Activated CD8-positive, alpha-beta T cell treated with anti-CD3 and anti-CD28 coated beads, Interleukin-2, amount 10 ng/mL, durations not matched to agents 7 days and 5 days (primary cell): ENCODE results near the gene KIAA0513. TPM values are rescaled to one million over a fixed set of nuclear protein-coding genes. Genes with fewer than 3 reads are reported as not detected.

Source experiments
- ATAC-seq: fragments of 150-1000 bp; cut with Tn5 transposase; one replicate; pipeline ENCODE4 v1.10.0; 2021; ENCODE audit warnings: moderate library complexity
- CTCF ChIA-PET: fragments of 350-600 bp; sonication (Branson Sonifier 250); formaldehyde crosslinking; loops from one replicate; lab custom pipeline; 2021; ENCODE audit warnings: antibody characterized with exemption; lab: Charles Lee
- POLR2A ChIA-PET: fragments of 350-600 bp; sonication (Branson Sonifier 250); formaldehyde crosslinking; loops from one replicate; lab custom pipeline; 2021; ENCODE audit warnings: antibody characterized with exemption; lab: Charles Lee
- DNase-seq: peaks from one replicate; pipeline ENCODE4 v3.0.0-alpha.2; 2020
- H3K27ac Mint-ChIP-seq: one replicate; pipeline ENCODE4 v1.8.0; 2021; ENCODE audit warnings: mild to moderate bottlenecking, mixed read lengths
- H3K27me3 Mint-ChIP-seq: one replicate; pipeline ENCODE4 v1.8.0; 2021; ENCODE audit warnings: low read depth, mixed read lengths
- H3K36me3 Mint-ChIP-seq: one replicate; pipeline ENCODE4 v1.8.0; 2021; ENCODE audit warnings: low read depth, mixed read lengths
- H3K4me1 Mint-ChIP-seq: one replicate; pipeline ENCODE4 v1.8.0; 2021; ENCODE audit warnings: low read depth, mixed read lengths
- H3K4me3 Mint-ChIP-seq: one replicate; pipeline ENCODE4 v1.8.0; 2021; ENCODE audit warnings: mild to moderate bottlenecking, mixed read lengths
- H3K9me3 Mint-ChIP-seq: one replicate; pipeline ENCODE4 v1.8.0; 2022; ENCODE audit warnings: mixed read lengths; ENCODE audit not compliant: insufficient read depth
- total RNA-seq, 2 experiments: library from RNA; stranded (reverse); gene quantifications; one replicate each; pipeline ENCODE4 v1.2.3, GENCODE V29; 2021

KIAA0513 gene
- total RNA-seq, 2 experiments from 2014 or later = 8.1 to 9.1 TPM

DNA sequence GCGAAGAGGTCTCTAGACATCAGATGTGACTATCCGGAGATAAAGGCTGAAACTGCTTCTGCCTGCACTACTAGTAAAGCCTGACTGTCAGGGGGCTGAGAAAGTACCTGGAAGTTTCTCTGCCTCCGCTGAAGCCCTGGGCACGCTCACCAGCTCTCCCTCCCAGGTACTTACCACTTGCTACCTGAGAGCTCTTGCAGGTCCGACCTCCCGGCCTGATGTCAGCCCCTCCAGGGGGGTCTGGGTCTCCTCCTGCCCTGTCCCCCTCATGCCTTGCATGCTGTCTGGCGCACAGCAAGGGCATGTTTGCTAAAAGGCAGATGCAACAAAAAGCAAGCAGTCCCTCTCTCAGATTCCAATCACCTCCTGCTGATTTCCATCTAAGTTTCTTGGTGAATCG is 33.7 kb upstream of the KIAA0513 start:
- ChIA-PET POLR2A (interaction anchor here (0.6 kb wide), 1 partner anchor 9 kb away, joined by 3 read pairs; no protein-coding TSS in a partner anchor), CTCF (no interaction called here)
- Mint-ChIP-seq H3K27me3 (no peaks in the 10 kb centered on the region), H3K4me1 (peaks cover 5% of the 10 kb centered on the region), H3K27ac (no peak overlapping the region), H3K36me3 (peaks cover 30% of the 10 kb centered on the region), H3K9me3 (no peaks in the 10 kb centered on the region), H3K4me3 (no peak overlapping the region)
- ATAC-seq (no peak), DNase-seq (no peak)

DNA sequence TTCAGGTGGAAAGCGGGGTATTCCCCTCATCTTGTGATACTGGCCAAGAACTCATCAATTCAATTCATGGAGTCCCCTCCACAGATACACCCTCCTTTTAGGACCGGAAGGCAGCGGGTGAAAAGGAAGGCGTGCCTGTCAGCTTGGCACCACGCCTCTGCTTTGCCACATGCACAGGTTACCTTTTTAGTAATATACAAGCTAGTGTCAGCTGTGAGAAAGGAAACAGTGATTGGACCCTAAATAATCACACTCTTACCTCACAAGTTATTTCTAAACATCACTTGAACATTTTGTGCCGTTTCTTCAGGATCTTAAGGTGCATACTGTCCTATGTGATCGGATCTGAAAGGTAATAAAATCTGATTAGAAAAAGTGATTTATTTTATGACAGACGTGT is 31.9 kb upstream of the KIAA0513 start:
- DNase-seq = no peak
- Mint-ChIP-seq H3K27ac (no peak overlapping the region), H3K9me3 (no peaks in the 10 kb centered on the region), H3K27me3 (no peaks in the 10 kb centered on the region), H3K36me3 (peaks cover 23% of the 10 kb centered on the region), H3K4me1 (peaks cover 5% of the 10 kb centered on the region), H3K4me3 (no peak overlapping the region)
- CTCF ChIA-PET = interaction anchor here (1.7 kb wide), 1 partner anchor 91 kb away, joined by 5 read pairs; no protein-coding TSS in a partner anchor
- POLR2A ChIA-PET = no interaction called here
- no peak for ATAC-seq

DNA sequence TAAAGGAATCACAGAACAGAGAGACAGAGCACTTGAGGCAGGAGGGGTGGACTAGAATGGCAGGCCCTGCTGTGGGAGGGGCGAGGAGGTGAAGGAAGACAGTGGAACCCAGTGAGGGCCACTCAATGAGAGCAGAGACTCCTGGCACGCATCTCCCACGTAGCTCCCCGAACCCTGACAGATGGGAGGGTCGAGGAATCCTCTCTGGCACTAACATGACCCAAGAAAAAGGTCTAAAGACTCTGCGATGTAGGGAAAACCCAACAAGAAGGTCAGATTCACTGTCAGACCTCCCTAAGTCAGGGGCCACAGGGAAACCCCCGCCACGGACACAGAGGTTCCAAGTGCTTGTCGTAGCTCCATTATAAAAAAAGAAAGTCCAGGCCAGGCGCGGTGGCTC is 31.2 kb upstream of the KIAA0513 start:
- Mint-ChIP-seq H3K36me3 (peaks cover 22% of the 10 kb centered on the region), H3K4me3 (no peak overlapping the region), H3K9me3 (no peaks in the 10 kb centered on the region), H3K4me1 (peaks cover 6% of the 10 kb centered on the region), H3K27me3 (no peaks in the 10 kb centered on the region), H3K27ac (no peak overlapping the region)
- DNase-seq (no peak), ATAC-seq (no peak)
- ChIA-PET CTCF (interaction anchor here (1.1 to 1.7 kb wide), 2 partner anchors 15 to 90 kb away, joined by 4 to 5 read pairs; partner anchors contain the start of gene ZDHHC7), POLR2A (no interaction called here)

DNA sequence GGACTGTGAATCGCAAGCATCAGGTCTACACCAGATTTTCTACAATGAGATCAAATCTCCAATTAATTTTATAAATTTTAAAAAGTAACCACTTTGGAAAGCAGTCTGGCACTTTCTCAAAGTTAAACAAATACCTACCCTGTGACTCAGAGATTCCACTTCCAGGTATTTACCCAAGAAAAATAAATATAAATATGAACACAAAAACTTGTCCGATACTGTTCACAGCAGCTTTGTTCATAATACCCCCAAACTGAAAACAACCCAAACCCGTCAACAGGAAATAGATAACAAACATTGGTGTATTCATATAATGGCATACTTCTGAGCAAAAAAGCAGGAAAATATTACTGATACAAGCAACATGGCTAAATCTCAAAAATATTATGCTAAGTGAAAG is 28.4 kb upstream of the KIAA0513 start:
- no peak overlapping the region for H3K4me3 Mint-ChIP-seq
- H3K27me3 Mint-ChIP-seq = no peaks in the 10 kb centered on the region
- ATAC-seq (no peak), DNase-seq (no peak)
- H3K27ac Mint-ChIP-seq = no peak overlapping the region
- H3K4me1 Mint-ChIP-seq = peaks cover 26% of the 10 kb centered on the region
- ChIA-PET CTCF (interaction anchor here (0.9 to 2.9 kb wide), 4 partner anchors 16 to 115 kb away, joined by 3 to 9 read pairs (median 4); no protein-coding TSS in a partner anchor), POLR2A (no interaction called here)
- H3K36me3 Mint-ChIP-seq = peaks cover 22% of the 10 kb centered on the region
- H3K9me3 Mint-ChIP-seq = no peaks in the 10 kb centered on the region

DNA sequence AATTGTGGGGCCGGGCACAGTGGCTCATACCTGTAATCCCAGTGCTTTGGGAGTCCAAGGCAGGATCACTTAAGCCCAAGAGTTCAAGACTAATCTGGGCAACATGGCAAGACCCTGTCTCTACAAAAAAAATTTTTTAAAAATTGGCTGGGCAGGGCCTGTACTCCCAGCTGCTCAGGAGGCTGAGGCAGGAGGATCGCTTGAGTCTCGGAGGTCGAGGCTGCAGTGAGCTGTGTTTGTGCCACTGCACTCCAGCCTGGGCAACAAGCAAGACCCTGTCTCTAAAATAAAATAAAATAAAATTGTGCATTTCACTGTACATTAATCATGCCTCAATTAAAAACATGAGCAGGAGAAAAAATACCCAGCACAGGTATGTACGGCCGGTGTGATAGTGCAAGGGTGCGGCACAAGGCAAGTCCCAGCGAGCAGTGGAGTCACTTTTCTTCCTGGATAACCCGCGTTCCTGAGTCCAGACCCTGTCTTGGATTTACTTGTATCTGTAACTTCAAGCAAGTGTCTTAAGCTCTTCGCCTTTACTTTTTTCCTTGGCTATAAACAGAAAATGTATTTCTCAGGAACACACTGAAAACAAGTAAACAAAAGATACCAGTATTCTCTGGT is 27.6 kb upstream of the KIAA0513 start:
- Mint-ChIP-seq H3K27ac (no peak overlapping the region), H3K4me1 (peaks cover 29% of the 10 kb centered on the region), H3K27me3 (no peaks in the 10 kb centered on the region), H3K4me3 (no peak overlapping the region), H3K9me3 (no peaks in the 10 kb centered on the region), H3K36me3 (peaks cover 17% of the 10 kb centered on the region)
- ChIA-PET CTCF (interaction anchor here (2.9 kb wide), 1 partner anchor 29 kb away, joined by 9 read pairs; no protein-coding TSS in a partner anchor), POLR2A (no interaction called here)
- no peak for DNase-seq
- no peak for ATAC-seq

DNA sequence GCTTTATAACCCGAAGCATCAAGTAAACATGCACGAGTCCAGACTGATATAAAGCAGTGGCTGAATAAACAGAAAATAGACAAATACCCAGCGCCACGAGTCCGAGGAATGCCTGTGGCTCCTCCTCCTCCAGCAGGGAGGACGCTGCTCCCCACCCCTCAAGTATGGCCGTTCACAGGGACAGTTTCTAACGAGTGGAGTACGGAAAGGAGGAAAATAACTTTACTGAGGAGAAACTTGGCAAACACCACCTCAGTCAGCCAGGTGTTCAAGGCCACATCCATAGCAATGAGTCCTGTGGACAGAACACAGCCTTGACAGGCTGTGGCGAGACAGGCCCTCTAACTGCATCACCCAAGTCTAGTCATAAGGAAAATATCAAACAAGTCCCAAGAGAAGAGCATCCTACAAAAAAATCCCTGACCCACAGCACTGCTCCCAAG is 25.5 kb upstream of the KIAA0513 start:
- peaks cover 34% of the 10 kb centered on the region for H3K4me1 Mint-ChIP-seq
- peak overlapping the region; percentile 31 for H3K27ac Mint-ChIP-seq

DNA sequence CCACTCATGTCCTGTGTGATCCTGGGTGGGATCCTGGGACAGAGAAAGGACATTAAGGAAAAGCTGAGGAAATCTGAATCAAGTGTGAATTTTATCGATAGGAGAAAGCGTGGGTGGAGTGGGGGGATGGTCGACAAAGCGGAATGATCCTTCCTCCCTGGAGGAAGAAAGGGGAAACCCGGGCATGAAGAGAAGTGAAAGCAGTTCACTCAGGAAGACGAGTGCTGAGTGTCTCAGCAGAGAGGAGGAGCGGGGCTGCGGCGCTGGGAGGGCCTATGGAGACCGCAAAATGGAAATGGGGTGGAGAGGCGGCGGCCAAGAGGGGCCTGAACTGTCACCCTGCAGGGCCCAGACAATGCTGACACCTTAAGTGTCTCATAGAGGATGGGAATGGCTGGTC is 25.0 kb upstream of the KIAA0513 start:
- H3K27ac Mint-ChIP-seq = peak overlapping the region; percentile 31

More for the DNA sequence above, 25.5 kb upstream of the KIAA0513 start:
- CTCF ChIA-PET = interaction anchor here (1.0 kb wide), 1 partner anchor 31 kb away, joined by 4 read pairs; no protein-coding TSS in a partner anchor
- Mint-ChIP-seq H3K27me3 (no peaks in the 10 kb centered on the region), H3K36me3 (peaks cover 13% of the 10 kb centered on the region), H3K4me3 (no peak overlapping the region), H3K9me3 (no peaks in the 10 kb centered on the region)
- ATAC-seq = no peak
- POLR2A ChIA-PET = interaction anchor here (0.6 kb wide), 2 partner anchors 264 to 717 kb away, joined by 3 read pairs; no protein-coding TSS in a partner anchor
- no peak for DNase-seq

DNA sequence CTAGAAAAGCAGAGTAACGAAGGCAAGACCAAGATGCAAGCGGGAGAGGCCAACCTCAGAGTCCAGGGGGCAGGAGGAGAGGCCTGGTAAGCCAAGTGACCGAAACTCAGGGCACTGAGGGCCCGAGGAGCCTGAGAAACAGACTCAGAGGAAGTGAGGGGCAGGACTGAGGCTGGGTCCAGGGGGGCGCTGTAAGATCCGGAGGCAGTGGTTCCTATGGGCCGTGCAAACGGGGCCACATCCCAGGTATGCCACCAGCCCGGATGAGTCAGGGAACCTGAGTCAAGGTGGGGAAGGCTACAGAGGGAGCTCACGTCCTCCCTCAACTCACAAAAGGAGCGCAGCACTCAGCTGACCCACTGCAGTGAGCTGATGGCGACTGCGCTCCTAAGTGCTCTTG is 24.5 kb upstream of the KIAA0513 start:
- CTCF ChIA-PET = no interaction called here
- no peaks in the 10 kb centered on the region for H3K9me3 Mint-ChIP-seq
- peaks cover 34% of the 10 kb centered on the region for H3K4me1 Mint-ChIP-seq

More for the DNA sequence above, 25.0 kb upstream of the KIAA0513 start:
- POLR2A ChIA-PET = no interaction called here
- CTCF ChIA-PET = no interaction called here
- Mint-ChIP-seq H3K36me3 (peaks cover 13% of the 10 kb centered on the region), H3K27me3 (no peaks in the 10 kb centered on the region), H3K4me3 (peak overlapping the region; percentile 33), H3K9me3 (no peaks in the 10 kb centered on the region), H3K4me1 (peaks cover 34% of the 10 kb centered on the region)
- DNase-seq = peak; percentile 40
- ATAC-seq = peak; percentile 74

DNA sequence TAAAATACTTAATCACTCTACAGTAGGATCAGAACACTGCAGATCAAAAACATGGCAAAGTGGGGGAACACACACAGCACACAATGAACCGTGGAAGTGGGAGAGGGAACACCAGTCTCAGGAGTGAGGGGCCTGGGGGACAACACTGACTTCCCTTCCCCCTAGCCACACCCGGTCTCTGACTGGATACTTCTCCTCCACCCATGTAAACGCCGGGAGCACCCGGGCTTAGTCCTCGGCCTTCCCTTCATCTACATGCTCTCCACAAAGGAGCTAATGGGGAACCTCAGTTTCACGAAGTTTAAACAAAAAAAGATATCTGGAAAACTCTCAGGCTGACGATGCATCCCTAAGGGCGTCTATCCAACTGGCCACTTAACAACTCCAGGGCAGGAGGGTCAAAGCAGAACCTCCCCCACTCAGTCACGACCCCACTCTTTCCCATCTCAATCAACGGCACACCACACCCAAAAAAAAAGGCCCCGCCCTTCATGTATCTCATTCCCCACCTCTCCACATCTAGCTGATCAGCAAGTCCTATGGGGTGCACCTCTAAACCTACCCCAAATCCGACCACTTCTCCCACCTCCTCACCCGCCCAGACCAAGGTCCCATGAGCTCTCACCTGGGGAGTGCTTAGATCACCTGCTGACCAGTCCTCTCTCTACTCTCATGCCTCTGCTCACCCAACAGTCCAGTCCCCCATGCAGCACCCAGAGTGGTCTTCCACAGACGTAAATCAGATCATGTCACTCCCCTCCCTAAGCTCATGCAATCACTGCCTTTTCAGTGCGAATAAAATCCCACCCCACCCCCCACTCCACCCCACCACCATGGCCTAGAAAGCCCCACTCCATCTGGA is 23.6 kb upstream of the KIAA0513 start:
- POLR2A ChIA-PET = interaction anchor here (0.6 kb wide), 1 partner anchor 10 kb away, joined by 3 read pairs; no protein-coding TSS in a partner anchor
- peak overlapping the region; percentile 2 for H3K27ac Mint-ChIP-seq
- peaks cover 13% of the 10 kb centered on the region for H3K36me3 Mint-ChIP-seq
- no peak for ATAC-seq
- CTCF ChIA-PET = interaction anchor here (1.4 kb wide), 1 partner anchor 52 kb away, joined by 4 read pairs; no protein-coding TSS in a partner anchor
- no peak for DNase-seq
- H3K4me1 Mint-ChIP-seq = peaks cover 34% of the 10 kb centered on the region
- no peaks in the 10 kb centered on the region for H3K9me3 Mint-ChIP-seq
- H3K4me3 Mint-ChIP-seq = no peak overlapping the region
- H3K27me3 Mint-ChIP-seq = no peaks in the 10 kb centered on the region

More for the DNA sequence above, 24.5 kb upstream of the KIAA0513 start:
- DNase-seq (no peak), ATAC-seq (no peak)
- Mint-ChIP-seq H3K27me3 (no peaks in the 10 kb centered on the region), H3K36me3 (peaks cover 13% of the 10 kb centered on the region), H3K27ac (peak overlapping the region; percentile 31), H3K4me3 (peak overlapping the region; percentile 33)
- POLR2A ChIA-PET = interaction anchor here (0.6 kb wide), 1 partner anchor 9 kb away, joined by 3 read pairs; no protein-coding TSS in a partner anchor

DNA sequence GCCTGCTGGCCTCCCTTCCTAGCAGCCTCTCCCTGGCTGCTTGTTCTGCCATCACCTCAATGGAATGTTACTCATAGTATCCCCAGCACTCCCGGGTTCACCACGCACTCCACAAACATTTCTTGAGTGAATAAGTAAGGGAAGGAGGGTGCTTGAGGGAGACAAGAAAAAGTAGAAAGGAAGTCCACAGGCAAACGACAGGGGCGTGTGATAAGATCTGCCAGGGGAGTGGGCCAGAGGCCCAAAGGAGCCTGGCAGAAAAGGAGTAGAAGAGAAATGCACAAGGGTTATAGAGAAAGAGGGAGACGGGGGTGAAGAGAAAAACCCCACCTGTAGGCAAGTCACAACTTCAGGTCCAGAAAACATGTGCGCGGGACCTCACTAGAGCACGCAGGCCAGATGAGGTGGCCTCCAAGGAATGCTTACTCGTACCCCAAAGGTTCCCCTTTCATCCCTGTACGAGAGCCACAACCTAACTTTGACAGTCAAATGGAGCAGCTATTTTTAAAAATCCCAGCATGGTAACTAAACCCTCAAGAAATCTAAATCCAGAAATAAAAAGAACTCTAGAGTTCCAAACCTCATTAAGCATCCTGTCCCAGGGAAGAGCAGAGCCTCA is 22.9 kb upstream of the KIAA0513 start:
- DNase-seq (no peak), ATAC-seq (no peak)
- ChIA-PET CTCF (interaction anchor here (1.4 to 1.6 kb wide), 2 partner anchors 53 to 82 kb away, joined by 4 to 6 read pairs; no protein-coding TSS in a partner anchor), POLR2A (no interaction called here)
- Mint-ChIP-seq H3K4me3 (no peak overlapping the region), H3K27ac (no peak overlapping the region), H3K4me1 (peaks cover 38% of the 10 kb centered on the region), H3K36me3 (peaks cover 13% of the 10 kb centered on the region), H3K27me3 (no peaks in the 10 kb centered on the region), H3K9me3 (no peaks in the 10 kb centered on the region)
